ENCODE results near the gene PAK4. TPM values are rescaled to one million over a fixed set of nuclear protein-coding genes. Genes with fewer than 3 reads are reported as not detected.
"Not testable (repeated sequence)": the region's sequence is repeated elsewhere in the genome, so short reads cannot be mapped to it uniquely, and the experiment has no call there.

Gene PAK4
- total RNA-seq, 1 donor from 2014 or later: 89.3 TPM

DNA sequence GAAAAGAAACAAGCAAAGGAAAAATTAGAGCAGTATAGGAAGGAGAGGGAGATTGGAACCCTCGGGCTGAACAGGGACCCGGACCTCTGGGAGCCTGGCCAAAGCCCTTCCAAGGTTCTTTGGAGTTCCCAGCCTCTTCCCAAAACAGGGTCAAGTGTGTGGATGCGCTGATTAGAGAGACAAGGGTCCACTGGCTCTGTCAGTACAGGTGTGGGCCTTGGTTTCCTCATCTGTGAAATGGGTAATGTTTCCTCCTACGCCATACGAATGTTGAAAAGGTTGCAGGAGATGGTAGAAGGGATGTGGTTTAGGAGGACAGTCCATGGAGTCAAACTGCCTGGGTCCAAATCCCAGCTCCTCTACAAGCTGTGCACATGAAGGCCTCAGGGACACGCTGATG is 80.5 kb downstream of the PAK4 start:
- no peak for DNase-seq (ENCODE audit: low spot score)

DNA sequence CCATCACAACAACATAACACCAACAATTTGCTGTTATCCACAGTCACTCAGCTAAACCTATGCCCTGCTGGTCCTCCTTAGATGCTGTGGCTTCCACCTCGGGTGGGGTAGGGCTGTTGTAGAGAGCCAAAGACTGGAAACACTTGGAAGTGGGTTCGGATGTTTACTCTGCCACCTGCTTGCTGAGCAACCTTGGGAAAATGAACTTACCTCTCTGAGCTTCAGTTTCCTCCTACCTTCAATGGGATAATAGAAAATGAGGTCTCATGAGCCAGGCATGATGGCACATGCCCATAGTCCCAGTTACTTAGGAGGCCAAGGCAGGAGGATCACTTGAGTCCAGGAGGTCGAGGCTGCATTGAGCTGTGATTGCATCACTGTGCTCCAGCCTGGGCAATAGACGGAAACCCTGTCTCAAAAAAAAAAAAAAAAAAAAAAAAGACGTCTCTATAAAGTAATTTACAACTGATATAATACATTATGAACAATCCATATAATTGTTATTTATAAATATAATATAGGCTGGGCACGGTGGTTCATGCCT is 81.8 kb downstream of the PAK4 start:
- no peak for DNase-seq (ENCODE audit: low spot score)

DNA sequence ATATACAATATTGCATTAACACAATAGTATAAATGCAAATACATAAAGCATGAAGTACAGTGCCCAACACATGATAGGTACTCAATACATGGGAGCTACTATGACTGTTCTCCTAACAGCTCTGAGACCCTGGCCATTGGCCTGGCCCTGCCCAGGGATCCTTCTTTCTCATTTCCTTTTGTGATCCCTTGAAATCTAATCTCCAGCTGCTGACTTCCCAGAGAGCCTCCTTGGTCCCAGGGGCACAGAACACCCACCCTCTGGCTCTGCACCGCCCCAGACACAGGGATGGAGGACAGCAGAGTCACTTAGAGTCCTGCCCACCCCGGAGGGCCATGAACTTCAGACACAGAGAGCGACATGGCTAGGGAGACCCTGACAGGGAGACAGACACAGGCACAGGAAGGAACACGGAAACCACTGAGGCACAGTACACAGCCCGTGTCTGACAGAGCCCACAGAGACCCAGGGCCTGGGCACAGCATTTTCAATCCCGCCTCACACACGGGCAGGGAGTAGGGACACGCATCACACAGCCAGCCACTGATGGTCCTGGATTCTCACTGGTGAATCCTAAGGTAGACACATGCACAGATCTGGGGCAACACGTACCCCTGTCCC is 82.7 kb downstream of the PAK4 start:
- no peak for DNase-seq (ENCODE audit: low spot score)

DNA sequence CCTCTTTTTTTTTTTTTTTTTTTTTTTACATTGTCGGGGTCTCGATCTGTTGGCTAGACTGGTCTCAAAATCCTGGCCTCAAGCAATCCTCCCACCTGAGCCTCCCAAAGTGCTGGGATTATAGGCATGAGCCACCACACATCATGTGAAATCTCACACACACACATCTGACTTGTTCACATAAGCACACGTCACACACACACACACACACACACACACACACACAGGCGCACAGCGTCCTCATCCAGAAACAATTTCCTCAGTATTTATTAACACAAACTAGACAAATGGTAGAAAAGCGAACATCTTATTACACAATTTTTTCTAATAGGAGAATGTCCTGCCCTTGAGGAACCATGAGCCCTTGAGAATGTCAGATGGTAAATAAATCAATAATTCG is 83.6 kb downstream of the PAK4 start:
- no peak for DNase-seq (ENCODE audit: low spot score)

DNA sequence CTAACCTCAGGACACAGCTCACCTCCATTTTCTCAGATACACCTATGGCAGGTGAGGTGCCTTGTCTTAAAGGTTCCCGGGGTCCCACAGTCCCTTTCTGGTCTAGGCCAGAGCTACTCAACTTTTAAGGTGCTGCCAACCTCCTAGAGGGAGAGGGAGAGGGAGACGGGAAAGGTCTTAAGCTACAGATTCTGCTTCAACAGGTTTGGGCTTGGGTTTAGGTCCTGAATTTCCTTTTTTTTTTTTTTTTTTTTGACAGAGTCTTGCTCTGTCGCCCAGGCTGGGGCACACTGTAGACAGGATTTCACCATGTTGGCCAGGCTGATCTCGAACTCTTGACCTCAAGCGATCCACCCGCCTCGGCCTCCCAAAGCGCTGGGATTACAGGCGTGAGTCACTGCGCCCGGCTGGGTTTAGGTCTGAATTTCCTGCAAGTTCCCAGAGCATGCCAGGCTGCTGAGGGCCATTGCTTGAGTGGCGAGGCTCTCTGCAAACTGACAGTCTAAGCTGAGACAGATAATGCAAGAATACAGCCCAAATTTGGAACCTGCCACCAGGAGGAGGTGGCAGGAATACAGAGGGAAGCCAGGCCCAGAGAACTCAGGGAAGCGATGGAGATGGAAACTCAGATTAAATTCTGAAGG is 86.3 kb downstream of the PAK4 start:
- no peak for DNase-seq (ENCODE audit: low spot score)

DNA sequence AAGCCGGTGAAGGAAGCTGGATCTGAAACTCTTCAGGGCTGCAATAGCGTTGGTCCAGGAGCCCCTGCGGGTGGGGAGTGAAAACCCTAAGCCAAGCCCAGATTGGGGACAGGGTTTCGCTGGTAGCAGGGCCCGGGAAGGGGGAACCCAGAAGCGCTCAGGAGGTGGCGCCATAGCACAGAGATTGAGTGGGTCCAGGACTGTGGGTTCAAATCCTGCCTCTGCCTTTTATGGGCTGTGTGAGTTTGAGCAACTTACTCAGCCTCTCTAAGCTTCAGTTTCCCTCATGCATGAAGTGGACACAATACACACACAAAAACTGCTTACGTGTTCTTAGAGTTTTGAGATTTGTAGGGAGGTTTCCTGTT is 86.8 kb downstream of the PAK4 start:
- no peak for DNase-seq (ENCODE audit: low spot score)

DNA sequence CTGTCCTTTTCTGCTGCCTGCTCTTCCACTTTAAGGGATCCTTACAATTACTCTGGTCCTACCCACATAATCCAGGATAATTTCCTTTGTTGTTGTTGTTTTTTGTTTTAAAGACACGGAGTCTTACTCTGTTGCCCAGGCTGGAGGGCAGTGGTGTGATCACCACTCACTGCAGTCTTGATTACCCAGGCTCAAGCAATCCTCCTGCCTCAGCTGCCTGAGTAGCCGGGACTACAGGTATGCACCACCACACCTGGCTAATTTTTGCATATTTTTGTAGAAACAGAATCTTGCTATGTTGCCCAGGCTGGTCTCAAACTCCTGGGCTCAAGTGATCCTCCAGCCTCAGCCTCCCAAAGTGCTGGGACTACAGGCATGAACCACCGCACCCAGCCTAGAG is 89.7 kb downstream of the PAK4 start:
- DNase-seq (ENCODE audit: low spot score): not testable (repeated sequence)

DNA sequence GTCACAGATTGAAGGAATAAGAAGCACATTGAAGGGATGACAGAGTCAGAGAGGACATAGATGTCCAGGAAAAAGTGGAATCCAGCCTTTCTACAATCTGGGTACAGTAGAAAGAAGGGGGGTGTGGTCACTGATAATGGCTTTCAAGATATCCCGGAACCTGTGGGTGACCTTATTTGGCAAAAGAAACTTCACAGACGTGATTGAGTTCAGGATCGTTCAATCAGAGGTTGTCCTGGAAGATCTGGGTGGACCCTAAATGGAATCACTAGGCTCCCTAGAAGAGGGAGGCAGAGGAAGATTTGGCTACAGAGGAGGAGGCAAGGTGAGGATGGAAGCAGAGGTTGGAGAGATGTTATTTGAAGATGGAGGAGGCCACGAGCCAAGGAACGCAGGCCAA is 91.5 kb downstream of the PAK4 start:
- no peak for DNase-seq (ENCODE audit: low spot score)

DNA sequence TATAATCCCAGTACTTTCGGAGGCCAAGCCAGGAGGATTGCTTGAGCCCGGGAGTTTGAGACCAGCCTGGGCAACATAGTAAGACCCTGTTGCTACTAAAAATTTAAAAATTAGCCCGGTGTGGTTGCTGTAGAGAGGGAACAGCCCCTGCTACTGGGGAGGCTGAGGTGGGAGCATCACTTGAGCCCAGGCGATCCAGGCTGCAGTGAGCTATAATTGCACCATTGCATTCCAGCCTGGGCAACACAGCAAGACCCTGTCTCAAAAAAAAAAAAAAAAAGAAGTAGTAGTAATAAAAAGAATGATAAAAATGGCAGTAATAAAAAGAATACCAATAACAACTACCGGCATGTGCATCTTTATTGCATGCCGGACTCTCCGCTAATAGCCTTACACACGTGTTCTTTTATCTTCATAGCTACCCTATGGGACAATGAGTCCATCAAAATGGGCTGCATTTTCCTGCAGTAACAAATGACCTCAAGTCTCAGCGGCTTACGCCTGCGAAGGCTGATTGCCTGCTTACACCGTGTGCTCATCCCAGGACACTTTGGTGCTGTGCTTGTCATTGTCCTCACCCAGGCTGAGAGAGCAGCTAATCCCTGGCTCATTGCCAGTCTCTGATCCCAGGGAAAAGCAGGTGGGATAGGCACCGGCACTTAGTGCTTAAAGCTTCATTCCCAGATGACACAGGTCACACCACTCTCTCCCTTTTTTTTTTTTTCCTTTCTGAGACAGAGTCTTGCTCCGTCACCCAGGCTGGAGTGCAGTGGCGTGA is 92.8 kb downstream of the PAK4 start:
- no peak for DNase-seq (ENCODE audit: low spot score)

DNA sequence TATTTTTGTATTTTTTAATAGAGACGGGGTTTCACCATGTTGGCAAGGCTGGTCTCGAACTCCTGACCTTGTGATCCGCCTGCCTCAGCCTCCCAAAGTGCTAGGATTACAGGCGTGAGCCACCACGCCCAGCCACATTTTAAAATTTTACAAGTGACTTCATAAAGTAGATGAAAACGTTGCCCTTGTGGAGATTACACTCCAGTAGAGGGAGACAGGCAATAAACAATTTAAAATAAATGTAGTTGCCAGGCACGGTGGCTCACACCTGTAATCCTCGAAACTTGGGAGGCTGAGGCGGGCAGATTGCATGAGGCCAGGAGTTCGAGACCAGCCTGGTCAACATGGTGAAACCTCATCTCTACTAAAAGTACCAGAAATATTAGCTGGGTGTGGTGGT is 93.5 kb downstream of the PAK4 start:
- not testable (repeated sequence) for DNase-seq (ENCODE audit: low spot score)

DNA sequence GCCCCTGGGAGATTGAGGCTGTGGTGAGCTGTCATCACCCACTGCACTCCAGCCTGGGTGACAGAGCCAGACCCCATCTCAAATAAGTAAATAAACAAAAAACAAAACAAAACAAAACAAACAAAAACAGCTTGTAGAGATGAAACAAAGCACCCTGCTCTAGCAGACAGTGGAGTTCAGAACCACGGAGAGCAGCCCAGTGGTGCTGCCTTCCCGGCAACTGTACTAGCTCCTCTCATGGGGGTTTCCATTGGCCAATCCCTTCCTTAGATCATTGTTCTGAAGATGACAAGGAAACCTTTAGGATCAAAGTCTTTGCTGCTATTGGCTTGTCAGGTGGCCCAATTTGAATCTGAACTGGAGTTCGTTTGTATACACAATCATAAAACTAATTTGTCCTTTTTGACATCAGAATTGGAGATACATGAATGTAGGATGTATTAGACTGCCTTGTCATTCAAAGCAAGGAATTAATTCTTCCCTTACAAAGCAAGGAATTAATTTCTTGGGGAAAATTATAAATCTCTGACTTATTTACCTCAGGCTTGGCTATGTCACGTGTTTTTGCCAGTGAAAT is 98.2 kb downstream of the PAK4 start:
- no peak for DNase-seq (ENCODE audit: low spot score)

DNA sequence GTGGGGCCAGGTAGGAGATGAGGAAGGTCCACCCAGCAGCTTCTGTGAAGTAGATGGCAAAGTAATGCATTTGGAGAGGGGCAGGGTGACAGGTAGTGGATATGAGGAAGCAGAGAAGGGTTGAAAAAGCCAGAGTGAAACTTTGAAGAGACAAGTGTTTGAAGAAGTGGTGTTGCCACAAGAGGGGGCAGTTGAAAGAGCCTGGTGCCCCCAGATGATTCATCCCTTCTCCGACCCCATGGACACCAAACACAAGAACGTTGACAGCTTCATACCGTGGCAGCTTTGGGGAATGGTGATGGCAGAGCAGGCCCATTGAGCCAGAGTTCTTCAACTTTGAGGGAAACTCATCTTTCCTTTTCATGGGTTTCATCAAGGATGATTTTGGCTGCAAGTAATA is 99.3 kb downstream of the PAK4 start:
- no peak for DNase-seq (ENCODE audit: low spot score)

Other genes starting within 250 kb of the PAK4 start
- 11.9 TPM for gene RINL, start 247.5 kb upstream of the PAK4 start, total RNA-seq
- gene SIRT2, start 226.2 kb upstream of the PAK4 start, total RNA-seq: 63.0 TPM
- gene NFKBIB, start 225.8 kb upstream of the PAK4 start, total RNA-seq: 23.1 TPM
- 0.55 TPM for gene CCER2, start 213.6 kb upstream of the PAK4 start, total RNA-seq
- gene SARS2, start 195.0 kb upstream of the PAK4 start, total RNA-seq: 24.9 TPM
- 30.0 TPM for gene MRPS12, start 194.8 kb upstream of the PAK4 start, total RNA-seq
- 19.1 TPM for gene FBXO17, start 150.0 kb upstream of the PAK4 start, total RNA-seq
- gene FBXO27, start 93.2 kb upstream of the PAK4 start, total RNA-seq: 28.1 TPM
- 7.3 TPM for gene ACP7, start 41.4 kb upstream of the PAK4 start, total RNA-seq
- 0.17 TPM for gene NCCRP1, start 71.2 kb downstream of the PAK4 start, total RNA-seq
- gene SYCN, start 78.5 kb downstream of the PAK4 start, total RNA-seq: 1.1 TPM
- not detected for gene IFNL3, start 119.2 kb downstream of the PAK4 start, total RNA-seq
- not detected for gene IFNL4, start 123.1 kb downstream of the PAK4 start, total RNA-seq
- not detected for gene IFNL2, start 142.6 kb downstream of the PAK4 start, total RNA-seq
- not detected for gene IFNL1, start 170.6 kb downstream of the PAK4 start, total RNA-seq
- 1.6 TPM for gene LRFN1, start 195.1 kb downstream of the PAK4 start, total RNA-seq
- 29.0 TPM for gene GMFG, start 210.3 kb downstream of the PAK4 start, total RNA-seq
- 106 TPM for gene SAMD4B, start 216.6 kb downstream of the PAK4 start, total RNA-seq